ENCODE measurements around the gene ZNF385C.
A peak's percentile ranks its signal among the peaks of the same experiment; 100 is the strongest.

GRCh38 chr17:41976142-41976768, 122.0 kb downstream of the ZNF385C start:
- no peak for TF ChIP-seq CTCF (IDR thresholded peaks at IDR 0.05)
- TF ChIP-seq POLR2A (IDR thresholded peaks at IDR 0.05), result peak in 1 of 2 donors; percentile 38
